Measurements from ENCODE around the gene ATP4B.
"Not testable (repeated sequence)": the region's sequence is repeated elsewhere in the genome, so short reads cannot be mapped to it uniquely, and the experiment has no call there.

GRCh38 chr13:113624640-113625304, 33.2 kb downstream of the ATP4B start:
- not testable (repeated sequence) for TF ChIP-seq CTCF, POLR2A (IDR thresholded peaks at IDR 0.05)
